ENCODE measurements around the gene DCBLD1.

GRCh38 chr6:117481926-117482239 is 591 bp upstream of the DCBLD1 start:
- TF ChIP-seq CTCF (conservative IDR thresholded peaks at IDR 0.05; ENCODE audit: low read length) (no peak), EZH2phosphoT487 (IDR thresholded peaks at IDR 0.05; ENCODE audit: borderline replicate concordance) (no peak)

Data from Loucy (cell line).